IMR-90 (cell line): ENCODE results near the gene FBXL5. TPM values are rescaled to one million over a fixed set of nuclear protein-coding genes. Genes with fewer than 3 reads are reported as not detected.

Experiments
- ATAC-seq: fragments of 200-7000 bp; cut with Tn5 transposase; 2 replicates; pipeline ENCODE4 v1.9.1; 2020; ENCODE audit warnings: low read depth, mild to moderate bottlenecking, moderate library complexity
- BruUV-seq: library from RNA; stranded (reverse); fragments of 400-500 nt; replicated peaks from 2 replicates; lab custom pipeline; 2021; lab: Mats Ljungman, UMichigan
- CTCF ChIA-PET: fragments of 300-600 bp; formaldehyde crosslinking; extraction: SDS; loops from one replicate; lab custom pipeline; 2021; ENCODE audit warnings: antibody characterized with exemption; lab: Yijun Ruan, JAX
- POLR2A ChIA-PET: fragments of 300-600 bp; sonication (Branson Sonifier 250); formaldehyde crosslinking; loops from one replicate; lab custom pipeline; 2022; ENCODE audit warnings: antibody characterized with exemption; ENCODE audit not compliant: unreplicated experiment; lab: Charles Lee
- DNase-seq: peaks from one replicate; pipeline ENCODE4 v3.0.0; 2013
- H2AFZ ChIP-seq: replicated peaks from 2 replicates; pipeline ENCODE3; 2013; ENCODE audit warnings: low read length, mild to moderate bottlenecking; ENCODE audit not compliant: poor library complexity
- H2AK5ac ChIP-seq: 2 replicates; pipeline ENCODE4 v1.6.1; 2013; ENCODE audit warnings: low read depth, low read length, inconsistent platforms
- H2AK9ac ChIP-seq: replicated peaks from 2 replicates; pipeline ENCODE3; 2013; ENCODE audit warnings: mild to moderate bottlenecking, low read depth, low read length, moderate library complexity; ENCODE audit not compliant: poor library complexity
- H2BK120ac ChIP-seq: 2 replicates; pipeline ENCODE4 v1.6.1; 2013; ENCODE audit warnings: low read depth, low read length, inconsistent platforms
- H2BK15ac ChIP-seq: 3 replicates; pipeline ENCODE4 v1.6.1; 2013; ENCODE audit warnings: low read depth, low read length, inconsistent platforms
- H2BK20ac ChIP-seq: 2 replicates; pipeline ENCODE4 v1.6.1; 2013; ENCODE audit warnings: low read depth, mild to moderate bottlenecking, inconsistent platforms, low read length, moderate library complexity
- H2BK5ac ChIP-seq: 2 replicates; pipeline ENCODE4 v1.6.1; 2013; ENCODE audit warnings: mild to moderate bottlenecking, low read depth, low read length, inconsistent platforms; ENCODE audit not compliant: poor library complexity, severe bottlenecking
- H3K14ac ChIP-seq: replicated peaks from 2 replicates; pipeline ENCODE4 v1.6.1; 2013; ENCODE audit warnings: low read depth, low read length, inconsistent platforms
- H3K18ac ChIP-seq: 2 replicates; pipeline ENCODE4 v1.6.1; 2013; ENCODE audit warnings: low read depth, low read length, control low read depth
- H3K23ac ChIP-seq: 2 replicates; pipeline ENCODE4 v1.6.1; 2013; ENCODE audit warnings: low read depth, low read length, inconsistent platforms
- H3K27ac ChIP-seq: 2 replicates; pipeline ENCODE4 v1.5.1; 2013; ENCODE audit warnings: mild to moderate bottlenecking, control low read depth, low read length; ENCODE audit not compliant: insufficient read depth
- H3K27me3 ChIP-seq: 2 replicates; pipeline ENCODE4 v1.6.1; 2013; ENCODE audit warnings: low read length; ENCODE audit not compliant: control insufficient read depth, insufficient read depth
- H3K36me3 ChIP-seq: 2 replicates; pipeline ENCODE4 v1.6.1; 2013; ENCODE audit warnings: low read length, mixed read lengths; ENCODE audit not compliant: control insufficient read depth, insufficient read depth
- H3K4ac ChIP-seq: 2 replicates; pipeline ENCODE4 v1.6.1; 2013; ENCODE audit warnings: low read depth, low read length, inconsistent platforms
- H3K4me1 ChIP-seq: 2 replicates; pipeline ENCODE4 v1.6.1; 2013; ENCODE audit warnings: low read length, mixed read lengths; ENCODE audit not compliant: control insufficient read depth, insufficient read depth
- H3K4me2 ChIP-seq: 2 replicates; pipeline ENCODE4 v1.6.1; 2013; ENCODE audit warnings: low read depth, mild to moderate bottlenecking, control low read depth, low read length, moderate library complexity
- H3K4me3 ChIP-seq: 2 replicates; pipeline ENCODE4 v1.5.1; 2013; ENCODE audit warnings: low read depth, mild to moderate bottlenecking, control low read depth, low read length, moderate library complexity; ENCODE audit not compliant: insufficient read depth
- H3K56ac ChIP-seq: 2 replicates; pipeline ENCODE4 v1.6.1; 2013; ENCODE audit warnings: low read length, inconsistent platforms; ENCODE audit not compliant: insufficient read depth; ENCODE audit errors: extremely low read depth
- H3K79me1 ChIP-seq, 2 experiments: 2 replicates each; pipeline ENCODE4 v1.6.1; 2013; ENCODE audit warnings: low read length in 2 of 2, inconsistent platforms in 1 of 2, low read depth in 1 of 2
- H3K9ac ChIP-seq: 2 replicates; pipeline ENCODE4 v1.6.1; 2013; ENCODE audit warnings: low read depth, low read length, control low read depth
- H3K9me1 ChIP-seq: 2 replicates; pipeline ENCODE4 v1.6.1; 2013; ENCODE audit warnings: low read length, inconsistent platforms; ENCODE audit not compliant: insufficient read depth
- H3K9me3 ChIP-seq: 2 replicates; pipeline ENCODE4 v1.6.1; 2013; ENCODE audit warnings: low read length; ENCODE audit not compliant: control insufficient read depth, insufficient read depth
- H4K20me1 ChIP-seq: 2 replicates; pipeline ENCODE4 v1.6.1; 2013; ENCODE audit warnings: low read length, inconsistent platforms; ENCODE audit not compliant: insufficient read depth
- H4K5ac ChIP-seq: 2 replicates; pipeline ENCODE4 v1.6.1; 2013; ENCODE audit warnings: mild to moderate bottlenecking, low read depth, low read length, control low read depth
- H4K8ac ChIP-seq, 2 experiments: 2 replicates each; pipeline ENCODE4 v1.6.1; 2013; ENCODE audit warnings: low read depth in 2 of 2, low read length in 2 of 2, control low read depth in 1 of 2, inconsistent platforms in 1 of 2
- H4K91ac ChIP-seq: 2 replicates; pipeline ENCODE4 v1.6.1; 2013; ENCODE audit warnings: low read depth, low read length, inconsistent platforms; ENCODE audit not compliant: insufficient read depth
- BHLHE40 ChIP-seq: fragments of 150-350 bp; IDR thresholded peaks from 2 replicates; pipeline ENCODE4 v1.6.1; 2016; ENCODE audit warnings: mild to moderate bottlenecking, low read depth, low read length
- CEBPB ChIP-seq: IDR thresholded peaks from 2 replicates; pipeline ENCODE4 v1.6.1; 2012; ENCODE audit warnings: low read depth, low read length, improper control_type of control experiment
- CHD1 ChIP-seq: IDR thresholded peaks from 2 replicates; pipeline ENCODE4 v1.6.1; 2012; ENCODE audit warnings: low read depth, low read length, improper control_type of control experiment
- FOS ChIP-seq: fragments of 150-350 bp; IDR thresholded peaks from 2 replicates; pipeline ENCODE4 v1.6.1; 2016; ENCODE audit warnings: low read depth, low read length
- MAFK ChIP-seq: IDR thresholded peaks from 2 replicates; pipeline ENCODE4 v1.6.1; 2012; ENCODE audit warnings: low read depth, low read length, improper control_type of control experiment
- MAZ ChIP-seq: IDR thresholded peaks from 2 replicates; pipeline ENCODE4 v1.6.1; 2012; ENCODE audit warnings: low read depth, mild to moderate bottlenecking, low read length, improper control_type of control experiment, moderate library complexity, borderline replicate concordance
- MXI1 ChIP-seq: IDR thresholded peaks from 2 replicates; pipeline ENCODE4 v1.6.1; 2012; ENCODE audit warnings: low read depth, mild to moderate bottlenecking, low read length, moderate library complexity, borderline replicate concordance
- NFE2L2 ChIP-seq: fragments of 150-350 bp; IDR thresholded peaks from 2 replicates; pipeline ENCODE4 v1.6.1; 2016; ENCODE audit warnings: low read depth, mild to moderate bottlenecking, low read length
- POLR2A ChIP-seq: IDR thresholded peaks from 2 replicates; pipeline ENCODE4 v1.6.1; 2012; ENCODE audit warnings: mild to moderate bottlenecking, low read depth, low read length
- RAD21 ChIP-seq: IDR thresholded peaks from 2 replicates; pipeline ENCODE4 v1.6.1; 2012; ENCODE audit warnings: low read length, improper control_type of control experiment
- RCOR1 ChIP-seq: IDR thresholded peaks from 2 replicates; pipeline ENCODE4 v1.6.1; 2012; ENCODE audit warnings: mild to moderate bottlenecking, low read length, improper control_type of control experiment; ENCODE audit not compliant: insufficient replicate concordance
- RFX5 ChIP-seq: IDR thresholded peaks from 2 replicates; pipeline ENCODE4 v1.8.0; 2012; ENCODE audit warnings: low read depth, mild to moderate bottlenecking, low read length, moderate library complexity
- SMC3 ChIP-seq: fragments of 150-350 bp; IDR thresholded peaks from 2 replicates; pipeline ENCODE4 v1.6.1; 2016; ENCODE audit warnings: low read depth, mild to moderate bottlenecking, antibody characterized with exemption, low read length, moderate library complexity
- WGBS, 2 experiments: methylation state at CpG; one replicate each; pipeline versions ENCODE4 v1.1.5 to v1.1.7; 2013; ENCODE audit warnings: missing lambda C conversion rate in 2 of 2; ENCODE audit not compliant: insufficient read length in 1 of 2; ENCODE audit errors: extremely low coverage in 2 of 2; 5-methylcytosine and 5-hydroxymethylcytosine counted together
- dilution Hi-C: fragments of 300-500 bp; cut with HindIII; formaldehyde crosslinking; loops from one replicate; pipeline ENCODE4 v1.14.3; 2018; ENCODE audit warnings: low sequenced_read_pairs; ENCODE audit not compliant: unreplicated experiment
- in situ Hi-C: fragments of 300-500 bp; cut with MboI; formaldehyde crosslinking; loops from 3 replicates; pipeline ENCODE4 v1.14.3; 2019; ENCODE audit warnings: low sequenced_read_pairs, inconsistent platforms, mixed read lengths
- intact Hi-C: fragments of 100-400 bp; cut with micrococcal nuclease; formaldehyde crosslinking; loops from 2 replicates; pipeline ENCODE4 v1.10.0; 2022
- polyA plus RNA-seq, 3 experiments: library from polyadenylated mRNA; depleted of rRNA; stranded (reverse); fragments of >200 nt; gene quantifications; 2 replicates each; pipeline ENCODE4 v1.2.3, GENCODE V29; 2012; ENCODE audit warnings: low replicate concordance in 1 of 3
- total RNA-seq: library from RNA; depleted of rRNA; stranded (reverse); fragments of >200 nt; gene quantifications from 2 replicates; pipeline ENCODE4 v1.2.3, GENCODE V29; 2012
- TF ChIP-seq, protein P1 (sequence below): fragments of 150-350 bp; IDR thresholded peaks from 2 replicates; pipeline ENCODE4 v1.6.1; 2017; ENCODE audit warnings: mild to moderate bottlenecking, antibody characterized with exemption, low read length, low read depth
- TF ChIP-seq, protein P2 (sequence below): fragments of 150-350 bp; IDR thresholded peaks from 2 replicates; pipeline ENCODE4 v1.6.1; 2016; ENCODE audit warnings: low read depth, mild to moderate bottlenecking, low read length, moderate library complexity, borderline replicate concordance
- TF ChIP-seq, protein P3 (sequence below): conservative IDR thresholded peaks from 2 replicates; pipeline ENCODE4 v1.5.1; 2012; ENCODE audit warnings: mild to moderate bottlenecking, low read depth, low read length, improper control_type of control experiment

The FBXL5 gene
- total and polyA plus RNA-seq, 2 of the 4 experiments (the other 2 are of a cell fraction) = 20.3 to 62.6 TPM

DNA sequence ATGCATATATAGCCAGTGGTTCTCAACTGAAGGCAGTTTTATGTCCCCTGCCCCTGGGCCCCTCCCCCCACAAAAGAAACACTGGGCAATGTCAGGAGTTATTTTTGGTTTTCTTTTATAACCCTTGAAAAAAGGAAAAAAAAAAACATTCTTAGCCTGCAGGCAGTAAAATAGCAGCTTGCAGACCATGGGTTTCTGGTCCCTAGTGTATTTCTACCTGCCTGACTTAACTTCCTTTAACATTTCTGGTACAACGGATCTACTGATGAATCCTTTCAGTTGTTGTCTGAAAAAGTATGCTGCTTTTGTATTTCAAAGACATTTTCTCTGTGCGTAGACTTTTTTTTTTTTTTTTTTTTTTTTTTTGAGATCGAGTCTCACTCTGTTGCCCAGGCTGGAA is 15.4 kb upstream of the FBXL5 start:
- Histone ChIP-seq H3K4ac (no peak overlapping the region), H2AK5ac (no peak overlapping the region), H3K4me3 (no peak overlapping the region), H3K23ac (no peak overlapping the region), H2BK20ac (no peak overlapping the region), H2BK15ac (no peak overlapping the region), H3K27ac (no peak overlapping the region), H3K4me2 (no peak overlapping the region), H3K18ac (no peak overlapping the region), H3K14ac (no peak overlapping the region), H3K56ac (no peak overlapping the region), H4K8ac (no peak overlapping the region), H4K5ac (no peak overlapping the region), H3K9me3 (no peaks in the 10 kb centered on the region), H2AK9ac (no peak overlapping the region), H3K79me1 (peaks cover 11 to 47% of the 10 kb centered on the region in 2 experiments; a peak in 3 of 4 replicates), H3K9ac (no peak overlapping the region), H3K9me1 (peaks cover 9% of the 10 kb centered on the region; the same call in 1 of the 2 replicates), H3K27me3 (no peaks in the 10 kb centered on the region), H4K20me1 (no peaks in the 10 kb centered on the region), H4K91ac (no peak overlapping the region), H3K4me1 (peaks cover 5% of the 10 kb centered on the region; the same call in 1 of the 2 replicates), H2BK120ac (no peak overlapping the region), H2BK5ac (no peak overlapping the region), H3K36me3 (0 out of 2 replicates have a peak, but pooled peaks cover 3% of the 10 kb centered on the region), H2AFZ (no peak overlapping the region)
- ATAC-seq (no peak), DNase-seq (no peak)
- TF ChIP-seq MAFK (no peak), BHLHE40 (no peak), NFE2L2 (no peak), SMC3 (no peak), MXI1 (no peak), FOS (no peak), MAZ (no peak), RAD21 (no peak), CEBPB (no peak), CHD1 (no peak), RFX5 (no peak), POLR2A (no peak), RCOR1 (no peak)
- TF ChIP-seq, protein P1, sequence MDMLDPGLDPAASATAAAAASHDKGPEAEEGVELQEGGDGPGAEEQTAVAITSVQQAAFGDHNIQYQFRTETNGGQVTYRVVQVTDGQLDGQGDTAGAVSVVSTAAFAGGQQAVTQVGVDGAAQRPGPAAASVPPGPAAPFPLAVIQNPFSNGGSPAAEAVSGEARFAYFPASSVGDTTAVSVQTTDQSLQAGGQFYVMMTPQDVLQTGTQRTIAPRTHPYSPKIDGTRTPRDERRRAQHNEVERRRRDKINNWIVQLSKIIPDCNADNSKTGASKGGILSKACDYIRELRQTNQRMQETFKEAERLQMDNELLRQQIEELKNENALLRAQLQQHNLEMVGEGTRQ = no peak
- TF ChIP-seq, protein P2, sequence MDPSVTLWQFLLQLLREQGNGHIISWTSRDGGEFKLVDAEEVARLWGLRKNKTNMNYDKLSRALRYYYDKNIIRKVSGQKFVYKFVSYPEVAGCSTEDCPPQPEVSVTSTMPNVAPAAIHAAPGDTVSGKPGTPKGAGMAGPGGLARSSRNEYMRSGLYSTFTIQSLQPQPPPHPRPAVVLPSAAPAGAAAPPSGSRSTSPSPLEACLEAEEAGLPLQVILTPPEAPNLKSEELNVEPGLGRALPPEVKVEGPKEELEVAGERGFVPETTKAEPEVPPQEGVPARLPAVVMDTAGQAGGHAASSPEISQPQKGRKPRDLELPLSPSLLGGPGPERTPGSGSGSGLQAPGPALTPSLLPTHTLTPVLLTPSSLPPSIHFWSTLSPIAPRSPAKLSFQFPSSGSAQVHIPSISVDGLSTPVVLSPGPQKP = no peak
- TF ChIP-seq, protein P3, sequence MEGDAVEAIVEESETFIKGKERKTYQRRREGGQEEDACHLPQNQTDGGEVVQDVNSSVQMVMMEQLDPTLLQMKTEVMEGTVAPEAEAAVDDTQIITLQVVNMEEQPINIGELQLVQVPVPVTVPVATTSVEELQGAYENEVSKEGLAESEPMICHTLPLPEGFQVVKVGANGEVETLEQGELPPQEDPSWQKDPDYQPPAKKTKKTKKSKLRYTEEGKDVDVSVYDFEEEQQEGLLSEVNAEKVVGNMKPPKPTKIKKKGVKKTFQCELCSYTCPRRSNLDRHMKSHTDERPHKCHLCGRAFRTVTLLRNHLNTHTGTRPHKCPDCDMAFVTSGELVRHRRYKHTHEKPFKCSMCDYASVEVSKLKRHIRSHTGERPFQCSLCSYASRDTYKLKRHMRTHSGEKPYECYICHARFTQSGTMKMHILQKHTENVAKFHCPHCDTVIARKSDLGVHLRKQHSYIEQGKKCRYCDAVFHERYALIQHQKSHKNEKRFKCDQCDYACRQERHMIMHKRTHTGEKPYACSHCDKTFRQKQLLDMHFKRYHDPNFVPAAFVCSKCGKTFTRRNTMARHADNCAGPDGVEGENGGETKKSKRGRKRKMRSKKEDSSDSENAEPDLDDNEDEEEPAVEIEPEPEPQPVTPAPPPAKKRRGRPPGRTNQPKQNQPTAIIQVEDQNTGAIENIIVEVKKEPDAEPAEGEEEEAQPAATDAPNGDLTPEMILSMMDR = no peak
- intact Hi-C loops = no loop called here
- in situ Hi-C loops = no loop called here
- BruUV-seq = no TSS peak
- ChIA-PET CTCF (no interaction called here), POLR2A (interaction anchor here (0.7 kb wide), 1 partner anchor 9 kb away, joined by 21 read pairs; no protein-coding TSS in a partner anchor)
- dilution Hi-C loops = no loop called here
- WGBS, 2 experiments = no CpG with 5 or more reads among the region's 3 CpGs
